A673 (cell line): Measurements from ENCODE around the gene OGDH. TPM values are rescaled to one million over a fixed set of nuclear protein-coding genes. Genes with fewer than 3 reads are reported as not detected.
A peak's percentile ranks its signal among the peaks of the same experiment; 100 is the strongest.

ENCODE experiments used
- BruUV-seq: library from RNA; stranded (reverse); fragments of 400-500 nt; replicated peaks from 2 replicates; lab custom pipeline; 2021; lab: Mats Ljungman, UMichigan
- CTCF ChIA-PET: fragments of 300-600 bp; sonication (Branson Sonifier 250); formaldehyde crosslinking; loops from one replicate; lab custom pipeline; 2022; ENCODE audit warnings: antibody characterized with exemption; lab: Charles Lee
- POLR2A ChIA-PET: fragments of 300-600 bp; sonication (Branson Sonifier 250); formaldehyde crosslinking; loops from one replicate; lab custom pipeline; 2022; ENCODE audit warnings: antibody characterized with exemption; ENCODE audit not compliant: low non-redundant PET; lab: Charles Lee
- DNase-seq: peaks from one replicate; pipeline ENCODE4 v3.0.0-alpha.2; 2015; ENCODE audit warnings: low spot score
- H3K27ac ChIP-seq: fragments of 200-600 bp; sonication (generic); 2 replicates; pipeline ENCODE4 v1.5.1; 2016; ENCODE audit warnings: mixed run types, low read depth, mild to moderate bottlenecking, mixed read lengths, antibody characterized with exemption, low read length; ENCODE audit not compliant: poor library complexity, severe bottlenecking
- H3K27me3 ChIP-seq: fragments of 200-600 bp; sonication (generic); replicated peaks from 2 replicates; pipeline ENCODE4 v1.6.1; 2017; ENCODE audit warnings: mixed run types, low read depth, mild to moderate bottlenecking, mixed read lengths, antibody characterized with exemption, low read length; ENCODE audit not compliant: insufficient read depth, poor library complexity
- H3K36me3 ChIP-seq: fragments of 200-600 bp; sonication (generic); 2 replicates; pipeline ENCODE4 v1.6.1; 2016; ENCODE audit warnings: mixed run types, mild to moderate bottlenecking, mixed read lengths, antibody characterized with exemption, low read length; ENCODE audit not compliant: insufficient read depth, poor library complexity, severe bottlenecking
- H3K4me1 ChIP-seq: fragments of 200-600 bp; sonication (generic); 2 replicates; pipeline ENCODE4 v1.6.1; 2017; ENCODE audit warnings: mixed run types, mild to moderate bottlenecking, mixed read lengths, antibody characterized with exemption, low read length; ENCODE audit not compliant: insufficient read depth, poor library complexity, severe bottlenecking
- H3K4me3 ChIP-seq: fragments of 200-600 bp; sonication (generic); 2 replicates; pipeline ENCODE4 v1.5.1; 2016; ENCODE audit warnings: low read depth, mixed run types, mild to moderate bottlenecking, mixed read lengths, low read length; ENCODE audit not compliant: poor library complexity, severe bottlenecking
- H3K9me3 ChIP-seq: fragments of 200-600 bp; sonication (generic); 2 replicates; pipeline ENCODE4 v1.6.1; 2016; ENCODE audit warnings: mixed run types, low read depth, mild to moderate bottlenecking, mixed read lengths, antibody characterized with exemption, low read length; ENCODE audit not compliant: poor library complexity, severe bottlenecking
- CTCF ChIP-seq: fragments of 300-800, 200-600 bp; sonication (generic); conservative IDR thresholded peaks from 2 replicates; pipeline ENCODE4 v1.5.1; 2017; ENCODE audit warnings: low read depth, mild to moderate bottlenecking, antibody characterized with exemption, low read length, moderate library complexity, mixed read lengths
- EZH2 ChIP-seq: fragments of 200-600 bp; sonication (generic); IDR thresholded peaks from 2 replicates; pipeline ENCODE4 v1.6.1; 2017; ENCODE audit warnings: borderline replicate concordance, low read depth, mild to moderate bottlenecking, mixed read lengths, antibody characterized with exemption, low read length; ENCODE audit not compliant: poor library complexity, severe bottlenecking
- intact Hi-C: fragments of 100-400 bp; cut with micrococcal nuclease; formaldehyde crosslinking; loops from one replicate; pipeline ENCODE4 v1.10.0; 2022; ENCODE audit not compliant: unreplicated experiment
- total RNA-seq: library from RNA; stranded (reverse); gene quantifications from 2 replicates; pipeline ENCODE4 v1.2.3, GENCODE V29; 2021

OGDH gene
- total RNA-seq, 1 experiment from 2014 or later = 111 TPM

GRCh38 chr7:44574287-44574872 is 32.0 kb upstream of the OGDH start:
- Histone ChIP-seq H3K9me3 (no peaks in the 10 kb centered on the region), H3K36me3 (peaks cover 57% of the 10 kb centered on the region), H3K4me3 (peak overlapping the region; percentile 94), H3K27ac (peak overlapping the region; percentile 93), H3K27me3 (no peaks in the 10 kb centered on the region), H3K4me1 (peaks cover 9% of the 10 kb centered on the region)
- BruUV-seq = TSS peak; percentile 64
- ChIA-PET POLR2A (interaction anchor here (0.7 kb wide), 1 partner anchor 32 kb away, joined by 3 read pairs; no protein-coding TSS in a partner anchor), CTCF (interaction anchor here (0.6 to 0.8 kb wide), 4 partner anchors 9 to 561 kb away, joined by 3 to 4 read pairs (median 4); no protein-coding TSS in a partner anchor)
- intact Hi-C loops = no loop called here
- no peak for TF ChIP-seq CTCF
- TF ChIP-seq EZH2 = no peak
- DNase-seq = no peak

- Histone ChIP-seq H3K4me3 (peak overlapping the region; percentile 94), H3K27ac (no peak overlapping the region)
- POLR2A ChIA-PET = no interaction called here
Measured at GRCh38 chr7:44575054-44575453, 31.4 kb upstream of the OGDH start.

GRCh38 chr7:44576228-44576627 is 30.2 kb upstream of the OGDH start:
- POLR2A ChIA-PET = no interaction called here
- no TSS peak for BruUV-seq
- intact Hi-C loops = no loop called here
- TF ChIP-seq CTCF (no peak), EZH2 (no peak)
- DNase-seq = no peak
- no peak overlapping the region for H3K27ac ChIP-seq
- no peak overlapping the region for H3K4me3 ChIP-seq
- peaks cover 15% of the 10 kb centered on the region for H3K4me1 ChIP-seq
- no peaks in the 10 kb centered on the region for H3K27me3 ChIP-seq
- H3K36me3 ChIP-seq = peaks cover 52% of the 10 kb centered on the region
- CTCF ChIA-PET = no interaction called here
- no peaks in the 10 kb centered on the region for H3K9me3 ChIP-seq

More at GRCh38 chr7:44575054-44575453, 31.4 kb upstream of the OGDH start:
- H3K4me1 ChIP-seq = peaks cover 9% of the 10 kb centered on the region
- TF ChIP-seq CTCF = no peak
- no peak for TF ChIP-seq EZH2
- intact Hi-C loops = no loop called here
- no peaks in the 10 kb centered on the region for H3K27me3 ChIP-seq
- H3K9me3 ChIP-seq = no peaks in the 10 kb centered on the region
- CTCF ChIA-PET = no interaction called here
- DNase-seq = no peak
- peaks cover 57% of the 10 kb centered on the region for H3K36me3 ChIP-seq
- BruUV-seq = no TSS peak
